HG03103 (cell line): ENCODE measurements around the gene FAM8A1.

Experiments used
- ATAC-seq: cut with Tn5 transposase; IDR thresholded peaks from one replicate; pipeline ENCODE4 v1.9.1; 2021; ENCODE audit warnings: low read depth; ENCODE audit not compliant: unreplicated experiment

FAM8A1 gene

GRCh38 chr6:17653198-17653882 lies 53.2 kb downstream of the FAM8A1 start:
- ATAC-seq = no peak

DNA sequence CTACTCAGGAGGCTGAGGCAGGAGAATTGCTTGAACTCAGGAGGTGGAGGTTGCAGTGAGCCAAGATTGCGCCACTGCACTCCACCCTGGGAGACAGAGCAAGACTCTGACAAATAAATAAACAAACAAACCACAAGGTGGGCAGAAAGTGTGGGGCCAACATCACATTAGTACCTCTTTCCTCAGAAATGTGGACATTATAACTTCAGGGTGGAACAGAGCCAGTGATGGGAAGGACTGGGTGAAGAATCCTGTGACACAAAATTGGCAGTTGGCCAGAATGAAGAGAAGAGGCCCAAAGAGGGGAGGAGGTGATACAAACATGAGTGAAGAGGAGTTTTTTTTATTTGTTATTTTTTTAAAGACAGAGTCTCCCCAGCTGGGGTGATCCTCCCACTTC lies 56.0 kb downstream of the FAM8A1 start:
- no peak for ATAC-seq

DNA sequence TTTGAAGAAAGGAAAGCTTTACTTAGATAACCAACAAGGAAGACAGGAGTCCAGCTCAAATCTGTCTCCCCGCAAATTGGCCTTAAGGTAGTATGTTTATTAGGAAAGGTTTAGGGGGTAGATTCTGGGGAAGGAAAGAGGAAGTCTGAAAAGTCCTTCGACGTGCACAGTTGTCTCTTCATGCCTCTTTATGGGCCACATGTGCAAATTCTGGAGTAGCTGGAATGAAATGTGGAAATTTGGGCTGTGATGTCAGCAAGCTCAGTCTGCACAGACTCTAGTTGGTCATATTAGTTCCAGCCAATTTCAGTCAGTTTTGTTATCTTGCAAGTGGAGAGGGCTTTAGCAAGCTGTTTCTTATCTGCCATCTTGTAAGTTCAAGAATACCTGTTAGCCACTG lies 56.5 kb downstream of the FAM8A1 start:
- ATAC-seq = no peak
